CMK (cell line): Measurements from ENCODE around the gene ZNF273.

Source experiments
- DNase-seq: peaks from one replicate; pipeline ENCODE4 v3.0.0-alpha.2; 2010; ENCODE audit warnings: low read depth

ZNF273 gene

GRCh38 chr7:64876792-64877713 lies 26.0 kb upstream of the ZNF273 start:
- no peak for DNase-seq

DNA sequence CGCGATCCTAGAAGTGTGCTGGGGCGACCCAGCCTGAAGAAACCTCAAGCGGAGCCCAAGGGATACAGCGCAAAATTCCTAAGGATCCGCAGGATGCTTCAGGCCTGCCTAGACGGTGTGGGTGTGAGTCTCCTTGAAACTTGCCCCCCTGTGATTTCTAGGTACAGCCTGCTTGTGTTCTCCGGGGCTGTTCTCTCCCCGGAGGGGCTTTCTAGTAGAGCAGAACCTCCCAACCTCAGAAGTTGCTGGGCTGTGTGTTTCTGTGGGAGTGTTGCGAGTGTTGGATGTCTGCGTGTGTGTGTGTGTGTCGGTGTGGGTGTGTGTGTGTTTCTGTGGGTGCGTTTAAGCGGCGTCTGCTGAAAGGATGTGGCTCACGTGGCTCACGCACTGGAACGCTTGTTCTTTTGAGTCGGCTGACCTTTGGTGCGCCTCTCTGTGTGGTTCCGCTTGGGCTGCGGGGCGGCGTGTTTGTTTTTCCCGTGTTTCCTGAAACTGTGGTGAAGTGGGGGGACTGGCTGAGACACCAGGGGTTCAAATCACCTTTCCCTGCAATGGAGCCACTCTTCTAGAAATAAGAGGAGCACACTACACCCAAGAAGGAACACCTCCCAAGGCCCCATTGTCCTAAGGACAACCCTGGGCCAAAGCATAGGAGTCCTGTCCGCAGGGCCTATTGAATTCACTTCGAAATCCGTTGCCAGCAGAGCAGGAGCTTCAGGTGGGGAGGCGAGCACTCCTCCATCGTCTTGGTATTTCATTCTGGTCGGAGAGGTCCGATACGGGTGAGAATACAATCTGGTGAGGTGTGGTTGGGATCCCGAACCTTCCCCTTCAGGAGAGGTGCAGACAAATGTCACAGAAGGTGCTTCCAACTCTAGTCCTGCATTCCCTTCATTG lies 25.1 kb upstream of the ZNF273 start:
- DNase-seq = no peak

- DNase-seq = no peak
Measured at GRCh38 chr7:64878684-64879083, 24.4 kb upstream of the ZNF273 start.

- peak; percentile 62 for DNase-seq
Measured at GRCh38 chr7:64879086-64879730, 23.9 kb upstream of the ZNF273 start.

DNA sequence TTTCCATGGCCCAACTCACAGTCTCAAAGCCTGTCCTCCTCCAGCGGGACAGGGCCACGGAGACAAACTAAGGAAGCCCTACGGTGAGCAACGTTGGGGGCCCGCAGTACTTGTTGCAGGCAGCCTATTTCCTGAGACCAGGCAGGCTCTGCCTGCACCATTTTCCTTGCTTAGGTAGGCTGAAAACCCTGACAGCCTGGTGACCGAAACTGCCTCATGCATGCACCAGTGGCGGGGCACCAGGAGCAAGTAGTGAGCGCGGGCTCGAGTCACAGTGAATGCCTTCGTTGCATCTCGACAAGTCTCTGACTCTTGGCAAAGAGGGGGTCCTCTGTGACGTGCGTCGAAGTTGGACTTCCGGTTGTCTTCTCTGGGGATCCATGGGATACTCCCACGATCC lies 23.3 kb upstream of the ZNF273 start:
- no peak for DNase-seq

DNA sequence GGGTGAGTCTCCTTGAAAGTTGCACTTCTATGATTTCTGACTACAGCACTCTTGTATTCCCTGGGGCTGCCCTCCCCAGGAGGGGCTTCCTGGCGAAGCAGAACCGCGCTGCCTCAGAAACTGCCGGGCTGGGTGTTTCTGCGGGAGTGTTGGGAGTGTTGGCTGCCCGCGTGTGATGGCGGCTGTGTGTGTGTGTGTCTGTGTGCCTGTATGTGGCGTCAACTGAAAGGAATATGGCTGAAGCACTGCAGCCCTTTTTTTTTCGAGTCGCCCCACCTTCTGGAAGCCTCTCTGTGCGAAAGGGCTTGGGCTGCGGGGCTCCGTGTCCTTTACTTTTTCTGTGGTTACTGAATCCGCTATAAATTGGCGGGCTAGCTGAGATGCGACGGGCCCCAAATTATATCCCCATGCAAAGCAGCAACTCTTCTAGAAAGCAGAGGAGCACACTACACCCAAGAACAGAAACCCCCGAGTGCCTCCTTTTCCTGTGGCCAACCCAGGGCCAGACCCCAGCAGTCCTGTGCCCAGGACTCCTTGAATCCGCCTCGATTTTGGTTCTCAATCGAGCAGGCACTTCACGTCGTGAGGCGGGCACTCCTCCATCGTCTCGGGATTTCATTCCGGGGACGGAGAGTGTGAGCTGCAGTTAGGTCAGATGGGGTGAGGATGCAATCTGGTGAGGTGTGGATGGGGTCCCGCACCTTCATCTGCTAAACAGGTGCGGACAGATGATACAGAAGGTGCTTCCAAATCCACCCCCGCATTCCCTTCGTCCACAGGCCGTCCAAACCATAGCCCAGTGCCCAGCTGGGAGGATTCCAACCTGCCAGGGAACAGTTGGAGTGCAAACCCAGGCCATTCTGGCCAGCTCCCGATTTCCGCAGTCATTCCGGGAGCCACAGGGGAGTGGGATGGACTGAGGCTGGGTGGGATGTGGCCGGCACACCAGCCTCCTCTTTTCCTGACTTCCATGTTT lies 22.5 kb upstream of the ZNF273 start:
- DNase-seq = no peak

DNA sequence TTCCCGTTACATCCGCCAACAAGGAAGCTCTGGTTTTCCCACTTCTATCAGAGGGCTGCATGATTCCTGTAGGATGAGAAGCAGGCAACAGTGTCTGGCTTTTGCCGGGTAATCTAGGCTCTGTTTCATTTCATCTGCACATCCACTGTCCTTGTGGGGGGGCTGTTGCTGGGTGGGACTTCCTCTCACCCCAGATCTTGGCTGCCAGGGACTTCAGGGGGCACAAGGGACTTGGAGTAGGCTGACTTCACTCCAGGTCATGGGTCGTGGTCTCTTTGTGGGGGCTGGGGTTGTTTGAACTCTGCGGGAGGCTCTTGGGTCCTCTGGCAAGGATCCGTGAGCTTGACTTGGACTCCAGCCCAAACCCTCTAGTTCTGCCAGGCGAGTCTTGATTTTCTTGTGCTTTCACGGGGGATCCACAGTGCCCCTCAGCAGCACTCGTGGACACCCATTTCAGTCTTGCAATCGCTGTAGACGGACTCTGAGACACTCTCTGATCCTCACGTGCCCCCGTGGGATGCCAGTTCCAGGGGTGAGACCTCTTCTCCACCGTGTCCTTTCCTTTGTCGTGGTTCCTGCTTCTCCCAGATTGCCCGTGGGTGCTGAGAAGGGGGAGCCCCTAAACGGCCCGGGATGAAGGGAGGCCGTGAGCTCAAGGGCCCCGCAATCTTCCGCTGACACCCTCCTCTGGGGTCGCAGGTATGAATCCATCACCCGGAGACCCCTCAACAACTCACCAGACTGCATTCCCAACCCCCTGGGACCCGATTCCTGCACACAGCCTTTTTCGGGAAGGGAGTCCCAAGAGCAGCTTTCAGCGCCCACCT lies 21.4 kb upstream of the ZNF273 start:
- no peak for DNase-seq

- DNase-seq = no peak
Measured at GRCh38 chr7:64882341-64883112, 20.5 kb upstream of the ZNF273 start.

GRCh38 chr7:64883113-64883905 lies 19.8 kb upstream of the ZNF273 start:
- DNase-seq = no peak

GRCh38 chr7:64884085-64884912 lies 18.8 kb upstream of the ZNF273 start:
- DNase-seq = no peak

DNA sequence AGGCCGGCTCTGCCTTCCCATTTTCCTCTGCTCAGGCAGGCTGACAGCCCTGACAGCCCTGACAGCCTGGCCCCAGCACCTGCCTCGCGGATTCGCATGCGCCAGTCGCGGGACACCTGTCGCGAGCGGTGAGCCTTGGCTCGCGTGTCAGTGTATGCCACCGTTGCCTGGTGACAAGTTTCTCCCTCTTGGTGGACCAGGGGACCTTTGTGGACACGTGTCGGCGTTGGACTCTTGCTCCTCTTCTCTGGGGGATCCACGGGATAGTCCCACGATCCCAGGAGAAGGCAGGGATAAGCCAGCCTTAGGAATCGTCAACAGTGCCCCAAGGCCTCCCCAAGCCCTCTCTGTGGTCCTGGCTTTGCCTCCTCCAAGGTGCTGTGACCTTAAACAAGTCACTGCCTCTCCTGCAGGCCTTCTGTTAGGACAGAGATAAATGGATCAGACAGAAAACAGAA lies 18.1 kb upstream of the ZNF273 start:
- DNase-seq = no peak

GRCh38 chr7:64885520-64886240 lies 17.4 kb upstream of the ZNF273 start:
- DNase-seq = no peak

DNA sequence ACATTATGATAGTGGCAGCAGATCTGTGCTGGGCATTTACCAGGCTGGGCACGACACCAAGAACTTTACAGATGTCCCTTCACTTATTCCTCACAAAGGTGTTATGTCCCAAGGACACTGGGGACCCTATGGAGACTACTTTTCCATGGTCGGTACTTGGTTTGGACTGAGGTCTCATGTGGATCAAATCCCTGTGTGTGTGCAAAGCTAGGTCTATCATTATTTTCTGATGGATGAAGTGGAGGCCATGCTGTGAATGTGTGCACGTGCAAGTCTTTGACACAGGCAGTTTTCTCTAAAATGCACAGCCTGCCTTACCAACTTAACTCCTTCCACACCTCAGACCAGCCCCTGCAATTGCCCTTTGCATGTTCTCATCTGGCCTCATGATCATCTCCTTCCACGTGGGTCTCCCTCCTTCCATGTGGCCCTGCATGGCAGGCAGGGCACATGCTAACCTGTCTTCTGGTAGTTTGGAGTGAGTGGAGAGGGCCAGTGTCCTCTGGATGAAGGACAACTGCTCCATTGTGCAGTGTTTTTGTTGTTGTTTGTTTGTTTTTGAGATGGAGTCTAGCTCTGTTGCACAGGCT lies 16.0 kb upstream of the ZNF273 start:
- no peak for DNase-seq

- no peak for DNase-seq
Measured at GRCh38 chr7:64887756-64888508, 15.1 kb upstream of the ZNF273 start.

GRCh38 chr7:64888561-64888900 lies 14.5 kb upstream of the ZNF273 start:
- no peak for DNase-seq
